ENCODE measurements around the gene ANKK1.

The ANKK1 gene, protein sequence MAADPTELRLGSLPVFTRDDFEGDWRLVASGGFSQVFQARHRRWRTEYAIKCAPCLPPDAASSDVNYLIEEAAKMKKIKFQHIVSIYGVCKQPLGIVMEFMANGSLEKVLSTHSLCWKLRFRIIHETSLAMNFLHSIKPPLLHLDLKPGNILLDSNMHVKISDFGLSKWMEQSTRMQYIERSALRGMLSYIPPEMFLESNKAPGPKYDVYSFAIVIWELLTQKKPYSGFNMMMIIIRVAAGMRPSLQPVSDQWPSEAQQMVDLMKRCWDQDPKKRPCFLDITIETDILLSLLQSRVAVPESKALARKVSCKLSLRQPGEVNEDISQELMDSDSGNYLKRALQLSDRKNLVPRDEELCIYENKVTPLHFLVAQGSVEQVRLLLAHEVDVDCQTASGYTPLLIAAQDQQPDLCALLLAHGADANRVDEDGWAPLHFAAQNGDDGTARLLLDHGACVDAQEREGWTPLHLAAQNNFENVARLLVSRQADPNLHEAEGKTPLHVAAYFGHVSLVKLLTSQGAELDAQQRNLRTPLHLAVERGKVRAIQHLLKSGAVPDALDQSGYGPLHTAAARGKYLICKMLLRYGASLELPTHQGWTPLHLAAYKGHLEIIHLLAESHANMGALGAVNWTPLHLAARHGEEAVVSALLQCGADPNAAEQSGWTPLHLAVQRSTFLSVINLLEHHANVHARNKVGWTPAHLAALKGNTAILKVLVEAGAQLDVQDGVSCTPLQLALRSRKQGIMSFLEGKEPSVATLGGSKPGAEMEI

DNA sequence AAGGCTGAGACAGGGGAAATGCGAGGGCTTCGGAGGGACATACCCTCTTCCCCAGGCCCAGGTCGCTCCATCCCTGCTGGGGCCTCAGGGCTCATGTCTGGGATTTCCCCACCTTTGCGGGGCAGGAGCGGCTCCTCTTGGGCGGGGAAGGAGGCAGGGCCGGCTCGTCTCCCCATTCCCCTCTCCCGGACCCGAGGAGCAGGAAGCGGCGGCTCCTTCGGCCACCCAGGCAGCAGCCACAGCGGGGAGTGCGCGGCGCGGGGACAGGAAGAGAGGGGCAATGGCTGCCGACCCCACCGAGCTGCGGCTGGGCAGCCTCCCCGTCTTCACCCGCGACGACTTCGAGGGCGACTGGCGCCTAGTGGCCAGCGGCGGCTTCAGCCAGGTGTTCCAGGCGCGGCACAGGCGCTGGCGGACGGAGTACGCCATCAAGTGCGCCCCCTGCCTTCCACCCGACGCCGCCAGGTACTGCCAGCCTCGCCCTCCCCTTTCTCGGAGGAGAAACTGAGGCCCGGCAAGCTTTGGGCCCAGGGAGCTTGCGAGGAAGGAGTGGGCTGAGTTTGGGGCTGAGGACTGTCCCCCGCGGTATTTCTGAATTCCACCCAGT lies at the start of gene ANKK1:
TSS of gene ANKK1 (plus strand) at position 175 of the 607 bp plus-strand sequence. CDS start at position 281, 106 bp downstream.
- DNase-seq (ENCODE audit: low read depth in 2 of 2), result no peak

DNA sequence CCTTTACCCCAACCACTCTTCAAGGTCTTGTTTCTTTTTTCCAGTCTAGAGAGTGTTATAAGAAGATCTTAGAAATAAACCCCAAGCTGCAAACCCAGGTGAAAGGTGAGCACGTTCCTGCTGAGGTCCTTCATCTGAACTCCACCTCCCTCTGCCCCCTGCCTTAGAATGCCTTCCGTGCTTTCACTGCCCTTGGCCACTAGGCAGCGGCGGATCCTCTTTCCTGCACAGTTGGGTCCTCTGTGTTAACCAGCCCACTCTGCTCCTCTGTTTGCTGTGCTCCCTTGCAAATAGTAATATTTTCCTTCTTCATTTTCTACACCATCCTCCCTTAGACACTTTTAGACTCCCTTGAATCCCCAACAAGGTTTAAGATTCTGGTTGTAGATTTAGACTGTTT lies 48.8 kb upstream of the ANKK1 start:
- DNase-seq (ENCODE audit: low read depth in 2 of 2), result no peak

DNA sequence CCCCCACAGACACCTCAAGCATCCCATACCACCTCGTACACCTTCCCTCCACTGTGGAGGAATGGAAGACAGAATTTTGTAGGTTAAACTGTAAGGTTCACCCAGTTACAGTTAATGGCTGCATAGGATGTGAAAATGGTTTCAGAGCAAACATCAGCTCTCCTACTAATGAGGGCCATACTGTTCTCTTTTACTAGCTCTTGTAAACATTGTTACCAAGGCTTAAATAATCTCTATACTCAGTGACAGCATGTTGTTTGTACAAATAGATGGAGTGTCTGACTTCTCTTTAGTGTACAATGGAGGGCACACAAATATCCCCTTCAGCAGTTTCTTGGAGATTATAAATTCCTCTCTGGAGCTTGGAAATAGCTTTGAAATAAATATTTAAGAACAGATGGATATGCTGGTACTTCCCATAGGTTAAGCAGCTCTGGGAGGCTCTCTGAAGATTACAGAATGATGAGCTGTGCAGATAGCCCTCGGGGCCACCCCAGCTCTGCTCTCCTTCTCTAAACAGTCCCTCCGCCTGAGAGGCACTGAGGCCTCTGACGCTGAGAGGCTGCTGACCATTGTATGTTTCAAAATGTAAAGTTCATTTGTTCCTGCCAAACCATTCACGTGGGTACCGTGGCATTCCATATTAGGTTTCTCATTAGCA lies 47.5 kb upstream of the ANKK1 start:
- DNase-seq (ENCODE audit: low read depth in 2 of 2), result no peak

DNA sequence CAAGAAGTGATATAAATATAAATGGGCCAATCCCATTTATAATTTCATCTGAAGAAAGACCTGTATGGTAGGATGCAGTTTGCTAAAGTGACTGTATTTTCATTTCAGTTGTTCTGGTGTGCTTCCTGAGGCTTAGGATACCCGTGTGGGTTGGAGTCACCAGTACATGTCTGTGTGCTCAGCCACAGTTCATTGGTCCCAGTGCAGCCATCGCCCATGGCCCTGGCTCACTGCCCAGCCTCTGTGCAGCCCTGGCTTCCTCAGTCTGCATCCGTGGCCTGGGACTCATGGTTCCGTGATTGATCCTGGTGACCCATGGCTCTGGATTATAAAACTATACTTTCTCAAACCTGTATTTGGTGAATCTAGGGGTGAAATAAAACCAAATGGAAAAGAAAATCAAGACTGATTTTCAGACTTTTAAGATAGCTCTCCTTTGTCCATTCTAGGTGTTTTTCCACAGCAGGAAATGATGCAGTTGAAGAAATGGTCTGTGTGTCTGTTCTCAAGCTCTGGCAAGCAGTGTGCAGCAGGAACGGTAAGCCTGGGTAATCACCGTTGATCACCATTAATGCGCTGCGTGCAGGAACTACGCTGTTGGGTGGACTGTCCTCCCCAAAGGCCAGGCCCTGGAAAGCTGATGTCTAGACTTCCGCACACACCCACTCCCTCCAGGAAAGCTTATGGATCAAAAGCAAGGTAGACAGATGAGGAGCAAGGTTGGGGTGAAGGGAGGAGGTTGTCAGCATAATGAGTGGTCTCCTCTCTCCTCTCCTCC lies 46.0 kb upstream of the ANKK1 start:
- no peak for DNase-seq (ENCODE audit: low read depth in 2 of 2)

DNA sequence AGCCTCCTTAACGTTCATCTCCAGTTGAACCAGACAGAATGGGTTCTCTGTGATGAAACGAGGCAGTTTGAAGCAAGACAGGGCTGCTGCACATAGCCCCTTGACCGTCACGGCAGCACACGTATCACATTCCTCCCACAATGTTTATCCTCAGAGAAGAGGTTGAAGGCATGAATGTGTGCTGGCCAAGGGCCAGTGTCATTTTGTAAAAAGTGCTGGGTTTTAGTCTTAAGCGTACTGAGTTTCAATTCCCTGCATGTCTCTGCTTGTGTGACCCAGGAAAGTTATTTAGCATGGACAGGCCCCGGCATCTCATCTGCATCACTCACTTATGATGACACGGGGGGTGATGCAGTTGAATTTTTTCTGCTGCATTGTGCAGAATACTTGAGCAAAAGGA lies 41.6 kb upstream of the ANKK1 start:
- no peak for DNase-seq (ENCODE audit: low read depth in 2 of 2)

DNA sequence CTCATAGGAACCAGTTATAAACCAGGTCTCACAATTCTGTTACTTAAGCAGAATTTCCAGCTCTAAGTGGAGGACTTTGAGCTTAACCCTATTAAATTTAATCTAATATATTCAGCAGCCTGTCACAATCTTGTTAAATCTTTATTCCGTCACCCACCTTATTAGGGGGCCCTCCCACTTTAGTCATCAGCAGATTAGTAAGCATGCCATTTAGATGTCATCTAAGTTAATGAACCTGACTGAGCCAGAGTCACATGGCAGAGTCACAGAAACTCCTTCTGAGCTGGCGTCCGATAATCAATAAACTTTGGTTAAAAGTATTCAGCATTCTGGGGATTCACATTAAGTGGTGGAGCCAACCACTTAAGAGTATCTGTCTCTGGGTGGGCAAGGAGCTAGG lies 38.1 kb upstream of the ANKK1 start:
- DNase-seq (ENCODE audit: low read depth in 2 of 2), result no peak

DNA sequence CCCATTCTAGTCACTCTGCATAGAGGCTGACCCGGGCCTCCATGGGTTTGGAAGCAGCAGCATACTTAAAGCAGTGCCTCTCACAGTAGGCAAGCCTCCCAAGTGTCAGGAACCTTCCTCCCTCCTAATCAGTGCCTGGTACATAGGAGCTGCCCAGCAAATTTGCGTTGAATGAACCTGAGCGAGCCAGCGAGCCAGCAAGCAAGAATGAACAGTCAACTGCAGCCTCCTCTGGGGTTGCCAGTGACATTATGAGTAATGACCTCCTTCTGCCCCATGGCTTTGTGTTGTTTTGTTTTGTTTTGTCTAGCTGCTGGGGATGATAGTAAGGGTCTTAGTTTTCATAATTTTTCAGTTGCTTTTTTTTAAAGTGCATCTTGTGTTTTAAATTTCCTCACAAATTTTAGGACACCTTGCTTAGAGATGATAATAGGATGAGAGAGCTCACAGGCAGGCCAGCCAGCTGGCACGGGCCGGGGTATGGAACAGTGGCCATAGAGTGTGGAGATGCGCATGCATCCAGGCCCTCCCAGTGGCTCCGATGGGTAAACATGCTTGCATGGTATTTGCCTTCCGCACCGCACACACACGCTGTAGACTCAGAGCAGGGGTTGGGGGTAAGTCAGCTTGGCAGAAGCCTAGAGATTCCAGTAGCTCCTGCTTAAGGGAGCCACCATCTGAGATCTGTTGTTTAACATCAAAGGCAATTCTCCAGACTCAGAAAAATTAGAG lies 37.1 kb upstream of the ANKK1 start:
- no peak for DNase-seq (ENCODE audit: low read depth in 2 of 2)

DNA sequence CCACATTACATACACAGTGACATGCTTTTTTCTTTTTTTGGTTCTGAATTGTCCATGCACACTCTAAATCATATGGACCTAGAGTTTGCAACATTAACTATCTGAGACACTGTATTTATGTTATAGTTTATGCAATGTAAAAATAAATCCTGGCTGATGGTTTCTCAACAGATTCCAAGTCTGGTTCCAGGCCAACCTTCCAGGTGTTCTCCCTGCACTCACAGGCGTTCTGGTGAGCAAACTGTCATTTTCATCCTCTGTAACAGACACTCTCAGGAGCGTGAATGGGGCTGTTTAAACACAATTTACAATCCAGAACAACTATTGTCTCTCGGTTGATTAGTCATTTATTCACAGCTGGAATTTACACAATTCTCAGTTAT lies 36.5 kb upstream of the ANKK1 start:
- no peak for DNase-seq (ENCODE audit: low read depth in 2 of 2)

DNA sequence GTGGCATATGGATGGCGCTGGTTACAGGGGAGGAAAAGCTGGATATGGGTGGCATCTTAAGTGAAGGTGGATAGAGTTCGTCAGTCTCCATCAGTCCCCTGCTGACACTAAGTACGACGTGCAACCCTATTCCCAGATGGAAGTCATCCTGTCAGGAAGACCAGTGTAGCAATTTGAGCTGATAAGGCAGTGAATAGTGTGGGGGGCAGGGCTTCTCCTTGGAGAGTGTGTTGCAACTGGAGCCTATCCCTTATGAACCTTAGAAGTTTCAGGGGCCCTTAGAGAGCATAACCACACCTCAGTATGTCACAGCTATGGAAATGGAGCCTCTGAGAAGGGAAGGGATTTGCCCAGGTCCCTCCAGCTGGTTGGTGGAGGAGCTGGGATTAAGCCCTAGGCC lies 36.1 kb upstream of the ANKK1 start:
- no peak for DNase-seq (ENCODE audit: low read depth in 2 of 2)

DNA sequence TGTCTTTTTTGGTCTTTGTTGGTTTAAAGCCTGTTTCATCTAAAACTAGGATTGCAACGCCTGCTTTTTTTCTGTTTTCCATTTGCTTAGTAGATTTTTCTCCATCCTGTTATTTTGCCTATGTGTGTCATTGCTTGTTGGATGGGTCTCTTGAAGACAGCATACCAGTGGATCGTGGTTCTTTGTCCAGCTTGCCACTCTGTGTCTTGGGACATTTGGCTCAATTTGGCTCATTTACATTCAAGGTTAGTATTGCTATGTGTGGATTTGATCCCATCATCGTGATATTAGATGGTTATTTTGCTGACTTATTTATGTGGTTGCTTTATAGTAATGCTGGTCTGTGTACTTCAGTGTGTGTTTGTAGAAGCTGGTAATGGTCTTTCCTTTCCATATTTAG lies 31.4 kb upstream of the ANKK1 start:
- DNase-seq (ENCODE audit: low read depth in 2 of 2), result no peak

DNA sequence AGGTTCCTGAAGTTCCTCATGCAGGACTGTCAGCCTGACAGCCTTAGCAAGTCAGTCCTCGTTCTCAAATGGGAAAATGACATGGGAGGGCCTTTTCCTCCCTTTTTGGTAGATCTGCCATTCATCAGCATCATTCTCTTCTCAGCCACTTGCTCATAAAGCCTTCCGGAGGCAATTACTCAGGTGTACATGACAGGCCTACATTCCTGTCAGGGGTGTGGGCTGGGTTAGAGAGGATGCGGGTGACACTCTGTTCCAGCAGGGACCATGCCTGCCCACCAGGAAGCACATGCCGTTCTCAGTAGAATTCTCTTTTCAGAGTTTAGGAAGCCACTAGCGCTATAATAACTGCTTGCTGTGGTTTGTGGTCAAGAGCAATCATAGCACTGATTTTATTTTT lies 24.2 kb upstream of the ANKK1 start:
- DNase-seq (ENCODE audit: low read depth in 2 of 2), result no peak

DNA sequence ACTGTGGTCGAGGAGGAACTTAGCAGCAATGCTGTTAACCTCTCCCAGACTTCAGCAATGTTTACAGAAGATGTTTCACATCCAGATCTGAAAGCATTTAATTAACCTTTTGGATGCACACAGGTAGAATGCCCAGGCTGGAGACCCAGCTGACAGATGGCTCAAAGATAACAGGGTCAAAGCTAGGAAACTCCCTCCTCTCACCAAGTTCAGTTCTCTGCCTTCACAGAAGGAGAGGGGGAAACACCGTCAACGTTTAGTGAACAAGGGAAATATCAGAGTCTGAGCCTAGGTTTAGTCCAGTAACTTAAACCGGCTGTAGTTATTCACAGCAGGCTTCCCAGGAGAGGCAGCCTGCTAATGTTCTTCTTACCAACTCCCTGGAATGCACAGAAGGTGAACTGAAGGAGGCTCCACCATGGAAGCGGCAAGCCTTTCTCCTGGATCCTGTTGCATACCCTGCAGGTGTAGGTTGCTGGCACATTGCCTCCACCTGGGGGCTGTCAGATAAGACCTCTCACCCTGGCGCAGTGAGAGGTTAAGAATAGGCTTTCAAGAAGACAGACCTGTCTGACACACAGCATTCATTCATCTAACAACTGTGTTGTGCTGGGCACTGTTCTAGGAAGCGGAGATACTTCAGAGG lies 23.5 kb upstream of the ANKK1 start:
- no peak for DNase-seq (ENCODE audit: low read depth in 2 of 2)

DNA sequence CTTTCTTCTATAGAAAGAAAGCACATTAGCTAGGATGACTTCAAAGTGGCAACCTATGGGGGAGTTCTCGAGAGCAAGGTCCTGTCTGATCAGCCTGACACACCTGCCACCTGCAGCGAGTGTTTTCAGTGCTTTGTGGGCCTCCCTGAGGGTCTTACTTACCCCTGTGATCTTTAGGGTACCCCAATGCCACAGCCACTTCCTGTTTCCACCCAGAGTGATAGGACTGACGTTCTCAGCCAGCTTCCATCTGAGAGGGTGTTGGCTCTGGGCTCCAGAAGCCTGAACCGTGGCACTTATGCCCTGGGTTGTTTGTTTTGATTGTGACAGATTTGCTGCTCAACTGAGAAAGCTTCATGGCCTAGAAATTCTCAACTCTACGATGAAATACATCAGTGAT lies 21.7 kb upstream of the ANKK1 start:
- no peak for DNase-seq (ENCODE audit: low read depth in 2 of 2)

DNA sequence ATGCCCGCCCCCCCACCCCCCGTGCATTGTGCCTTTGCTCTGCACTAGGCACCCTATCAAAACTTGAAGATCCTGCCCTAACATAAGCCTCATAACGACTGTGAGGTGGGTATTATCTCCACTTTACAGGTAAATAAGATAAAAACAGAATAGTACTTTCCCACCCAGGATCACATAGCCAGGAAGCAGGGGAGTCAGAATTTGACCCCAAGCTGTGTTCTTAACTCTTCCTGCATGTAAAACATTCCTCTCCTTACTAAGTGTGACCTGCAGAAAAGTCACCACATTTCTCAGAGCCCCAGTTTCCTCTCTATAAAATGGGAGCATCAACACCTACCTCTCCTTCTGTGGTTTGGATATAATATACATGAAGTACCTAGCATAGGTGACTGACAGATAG lies 18.2 kb upstream of the ANKK1 start:
- DNase-seq (ENCODE audit: low read depth in 2 of 2), result no peak

DNA sequence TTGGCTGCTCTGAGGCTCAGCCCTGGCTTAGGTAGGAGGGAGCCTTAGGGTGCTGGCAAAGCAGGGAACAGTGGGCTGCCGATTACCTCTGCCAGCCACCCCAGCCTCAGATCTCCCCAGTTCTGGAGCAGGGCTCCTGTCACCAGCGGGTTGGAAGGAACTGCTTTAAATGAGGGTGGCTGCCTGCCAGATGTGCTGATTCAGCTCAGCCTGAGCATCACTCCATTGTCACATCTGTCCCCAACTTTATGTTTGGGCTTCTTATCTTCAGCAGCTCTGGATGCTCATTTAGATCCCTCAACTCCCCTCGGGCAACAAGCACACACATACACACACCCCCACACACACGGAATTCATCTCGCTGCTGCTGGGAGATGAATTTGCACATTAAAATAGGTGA lies 16.9 kb upstream of the ANKK1 start:
- DNase-seq (ENCODE audit: low read depth in 2 of 2), result no peak

DNA sequence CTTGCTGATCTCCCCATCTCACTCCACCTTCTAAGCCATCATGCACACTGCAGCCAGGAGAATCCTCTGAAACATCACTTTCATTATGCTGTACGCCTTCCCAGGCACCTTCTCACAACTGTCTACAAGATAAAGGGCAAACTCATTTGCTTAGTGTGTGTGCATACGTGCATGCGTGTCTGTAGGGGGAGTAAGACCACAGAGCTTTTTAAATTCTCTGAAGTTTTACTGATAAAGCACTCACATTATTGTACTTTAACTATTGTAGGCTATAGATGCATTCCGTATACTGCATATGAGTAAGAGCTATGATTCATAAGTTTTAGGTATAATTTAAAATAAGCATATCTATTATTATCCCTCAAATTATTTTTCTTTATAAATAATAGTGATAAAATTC lies 15.3 kb upstream of the ANKK1 start:
- no peak for DNase-seq (ENCODE audit: low read depth in 2 of 2)

DNA sequence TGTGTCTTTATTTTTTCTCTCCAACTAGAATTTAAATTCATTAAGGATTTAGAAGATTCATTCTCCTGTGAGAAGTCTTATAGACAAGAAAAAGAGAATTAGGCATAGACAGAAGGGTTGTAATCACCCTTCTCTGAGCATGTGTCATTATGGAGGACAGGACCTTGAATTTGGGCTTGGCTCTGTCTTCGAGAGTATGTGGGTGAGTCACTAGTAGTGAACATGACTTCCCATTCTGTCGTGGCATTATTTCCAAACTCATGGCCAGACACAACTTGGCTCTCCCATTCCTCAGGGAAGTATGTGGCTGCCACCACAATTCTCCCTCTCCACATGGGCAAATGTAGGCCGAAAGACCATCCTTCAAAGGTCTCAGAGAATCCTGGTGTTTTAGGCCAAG lies 14.3 kb upstream of the ANKK1 start:
- no peak for DNase-seq (ENCODE audit: low read depth in 2 of 2)

DNA sequence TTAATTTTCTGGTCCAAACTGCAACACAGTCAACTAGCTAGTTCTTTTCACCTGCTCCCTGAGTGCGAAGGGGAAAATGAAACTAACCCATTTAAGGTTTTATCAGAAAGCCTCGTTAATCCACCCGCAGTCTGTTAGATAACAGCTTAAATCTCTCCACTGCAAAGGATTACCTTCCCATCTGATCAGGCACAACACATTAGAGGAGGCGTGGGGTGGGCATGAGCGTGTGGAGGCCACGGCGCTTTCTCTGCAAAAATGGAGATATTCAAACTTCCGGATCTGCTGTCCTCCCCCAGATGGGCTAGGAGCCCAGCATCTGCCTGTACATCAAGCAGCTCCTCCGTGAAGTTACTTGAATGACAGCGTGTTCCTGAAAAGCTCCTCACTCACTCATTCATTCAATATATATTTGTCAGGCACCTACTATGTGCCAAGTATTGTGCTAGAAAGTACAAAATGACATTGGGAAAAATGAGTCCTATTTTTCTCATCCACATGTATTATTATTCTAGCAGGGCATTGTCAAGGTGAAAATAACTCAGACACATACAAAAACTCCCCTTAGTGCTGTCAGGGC lies 13.5 kb upstream of the ANKK1 start:
- no peak for DNase-seq (ENCODE audit: low read depth in 2 of 2)

DNA sequence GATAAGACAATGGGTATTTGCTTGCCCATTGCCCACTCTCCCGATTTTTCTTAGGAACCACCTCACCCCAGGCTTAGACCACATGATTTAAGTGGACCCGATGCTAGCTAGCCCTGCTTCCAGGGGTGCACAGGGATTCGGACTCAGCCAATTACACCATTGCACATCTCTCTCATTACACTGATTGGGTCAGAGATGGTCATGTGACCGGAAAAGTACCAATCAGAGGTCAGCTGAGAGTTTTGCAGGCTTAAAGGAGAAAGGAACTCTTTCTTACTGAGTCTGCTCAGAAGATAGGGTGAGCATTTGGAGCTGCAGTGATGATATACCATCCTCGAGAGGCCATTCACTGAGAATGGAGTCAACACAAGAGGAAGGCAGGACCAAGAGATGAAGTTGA lies 12.2 kb upstream of the ANKK1 start:
- DNase-seq (ENCODE audit: low read depth in 2 of 2), result no peak

DNA sequence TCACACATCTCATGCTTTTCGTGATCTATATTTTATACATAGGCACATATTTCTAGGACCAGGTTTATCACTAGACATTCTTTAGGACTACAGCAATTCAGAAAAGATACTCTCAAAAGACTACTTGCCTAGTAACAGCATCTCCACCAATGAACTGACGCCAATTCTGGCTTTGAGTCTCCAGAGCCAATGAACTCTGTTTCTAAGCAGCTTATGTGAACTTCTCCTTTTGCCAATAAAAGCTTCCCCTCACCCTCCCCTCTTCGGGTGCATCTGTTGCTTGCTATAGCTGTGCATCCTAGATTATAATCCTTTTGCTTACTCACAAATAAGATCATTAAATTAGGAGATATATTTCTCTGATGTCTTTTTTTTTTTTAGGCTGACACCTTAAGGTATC lies 11.4 kb upstream of the ANKK1 start:
- DNase-seq (ENCODE audit: low read depth in 2 of 2), result no peak
